Posterior vena cava (tissue), 2 donors: Measurements from ENCODE around the gene INCENP. TPM values are rescaled to one million over a fixed set of nuclear protein-coding genes. Genes with fewer than 3 reads are reported as not detected.
A peak's percentile ranks its signal among the peaks of the same experiment; 100 is the strongest.

Experiments used
- DNase-seq: peaks from one replicate; pipeline ENCODE4 v3.0.0-alpha.2; 2020; ENCODE audit warnings: low spot score
- intact Hi-C, 2 donors: fragments of 100-400 bp; cut with DNase I; formaldehyde crosslinking; loops; one replicate each; pipeline versions ENCODE4 v1.14.1 to v1.14.2; 2022 to 2023
- total RNA-seq, 2 donors: library from RNA; stranded (reverse); fragmentation: NEBNext Ultra II Directional; extraction: Animal tissue kit (Norgen Biotek cat#: 25700); gene quantifications; one replicate each; pipeline ENCODE4 v1.2.1, GENCODE V29; 2021
- donor health status: DM: yes; HTN: yes; CAD: no.
- donor health status: DM: yes; HTN: yes; CAD: no.

Gene INCENP
- total RNA-seq, 2 donors from 2014 or later, result 11.8 to 22.4 TPM

DNA sequence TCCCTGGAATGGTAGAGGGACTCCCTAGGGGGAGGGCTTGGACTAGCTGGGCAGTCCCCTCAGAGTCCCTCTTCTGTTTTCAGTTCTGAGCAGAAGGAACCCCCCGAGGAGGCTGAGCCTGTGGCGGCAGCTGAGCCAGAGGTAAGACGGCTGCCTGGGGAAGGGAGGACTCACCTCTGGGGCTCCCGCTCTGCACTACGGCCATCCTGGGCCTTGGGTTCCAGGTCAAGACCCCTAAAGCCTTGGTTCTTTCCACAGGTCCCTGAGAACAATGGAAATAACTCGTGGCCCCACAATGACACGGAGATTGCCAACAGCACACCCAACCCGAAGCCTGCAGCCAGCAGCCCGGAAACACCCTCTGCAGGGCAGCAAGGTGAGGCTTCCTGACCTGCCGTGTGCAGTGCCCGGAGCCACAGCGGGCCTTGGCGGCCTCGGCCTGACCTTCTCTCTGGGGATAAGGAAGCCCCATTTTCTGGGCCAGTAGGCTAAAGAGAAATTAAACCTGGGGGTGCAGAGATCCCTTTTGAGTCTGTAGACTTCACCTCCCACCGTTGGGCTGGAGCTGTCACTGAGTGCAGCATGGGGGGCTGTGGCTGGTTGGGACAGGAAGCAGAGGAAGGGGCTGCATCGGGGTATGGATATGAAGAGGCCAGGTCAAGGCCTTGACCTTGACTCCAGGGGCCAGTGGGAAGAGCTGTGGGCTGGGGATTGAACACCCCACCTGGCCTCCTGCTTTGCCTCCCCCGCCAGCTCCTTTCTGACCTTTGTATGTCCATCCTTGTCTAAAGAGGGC lies 15.0 kb downstream of the INCENP start:
- intact Hi-C loops, result no loop called here
- DNase-seq, result peak; percentile 58

DNA sequence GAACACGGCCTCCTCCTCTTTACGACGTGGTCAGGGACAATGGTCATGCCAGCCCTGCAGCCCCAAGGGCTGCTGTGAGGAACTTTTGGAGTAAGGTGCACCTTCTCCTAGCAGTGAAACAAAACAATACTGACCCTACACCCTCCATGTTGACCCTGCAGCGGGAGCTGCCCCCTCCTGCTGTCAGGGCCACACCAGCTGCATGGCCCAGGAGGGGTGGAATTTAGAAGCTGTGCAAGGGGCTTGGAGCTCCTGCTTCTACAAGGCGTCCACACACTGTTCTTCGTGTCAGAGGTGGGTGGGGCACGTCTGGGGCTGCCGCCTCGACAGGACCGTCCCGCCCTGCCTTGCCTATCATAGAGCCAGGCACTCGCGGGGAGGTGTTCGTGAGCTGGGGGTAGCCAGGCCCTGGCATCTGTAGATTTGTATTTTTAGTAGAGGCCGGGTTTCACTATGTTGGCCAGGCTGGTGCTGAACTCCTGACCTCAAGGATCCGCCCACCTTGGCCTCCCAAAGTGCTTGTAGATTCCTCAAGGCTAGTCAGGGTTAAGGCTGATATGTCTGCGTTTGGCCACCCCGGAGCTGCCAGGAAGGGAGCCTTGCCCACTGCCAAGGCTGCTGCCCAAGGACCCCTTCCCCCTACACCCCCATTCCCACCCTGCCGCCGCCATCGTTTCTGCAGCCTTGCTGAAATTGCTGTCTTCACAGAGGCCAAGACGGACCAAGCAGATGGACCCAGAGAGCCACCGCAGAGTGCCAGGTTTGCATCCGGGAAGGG lies 15.9 kb downstream of the INCENP start:
- intact Hi-C loops, result no loop called here
- peak; percentile 71 for DNase-seq

DNA sequence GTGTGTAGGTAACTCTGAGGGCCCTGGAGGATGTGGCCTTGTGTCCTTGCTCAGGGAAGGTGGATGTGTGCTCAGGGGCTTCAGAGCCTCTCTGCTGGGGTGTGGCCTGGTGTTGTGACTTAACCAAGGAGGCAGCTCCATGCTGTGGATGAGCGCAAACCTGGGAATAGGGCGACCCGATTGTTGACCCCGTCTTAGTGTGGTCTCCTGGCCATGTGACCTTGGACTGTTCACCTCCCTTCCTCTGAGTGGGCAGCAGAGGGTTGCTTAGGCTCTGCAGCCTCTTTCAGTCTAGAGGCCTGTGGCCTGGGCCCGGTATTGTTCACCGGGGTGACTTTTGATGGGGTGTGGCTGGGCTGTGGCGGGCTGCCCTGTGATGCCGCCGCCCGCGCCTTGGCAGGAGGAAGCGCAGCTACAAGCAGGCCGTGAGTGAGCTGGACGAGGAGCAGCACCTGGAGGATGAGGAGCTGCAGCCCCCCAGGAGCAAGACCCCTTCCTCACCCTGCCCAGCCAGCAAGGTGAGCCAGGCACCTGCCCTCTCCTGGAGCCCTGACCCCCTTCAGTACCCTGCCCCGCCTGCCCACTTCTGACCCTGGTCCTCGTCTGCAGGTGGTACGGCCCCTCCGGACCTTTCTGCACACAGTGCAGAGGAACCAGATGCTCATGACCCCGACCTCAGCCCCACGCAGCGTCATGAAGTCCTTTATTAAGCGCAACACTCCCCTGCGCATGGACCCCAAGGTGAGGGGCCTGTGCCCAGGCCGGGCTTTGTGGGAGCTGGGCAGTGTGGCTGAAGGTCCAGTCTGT lies 16.7 kb downstream of the INCENP start:
- peak; percentile 72 for DNase-seq
- intact Hi-C loops, result no loop called here

DNA sequence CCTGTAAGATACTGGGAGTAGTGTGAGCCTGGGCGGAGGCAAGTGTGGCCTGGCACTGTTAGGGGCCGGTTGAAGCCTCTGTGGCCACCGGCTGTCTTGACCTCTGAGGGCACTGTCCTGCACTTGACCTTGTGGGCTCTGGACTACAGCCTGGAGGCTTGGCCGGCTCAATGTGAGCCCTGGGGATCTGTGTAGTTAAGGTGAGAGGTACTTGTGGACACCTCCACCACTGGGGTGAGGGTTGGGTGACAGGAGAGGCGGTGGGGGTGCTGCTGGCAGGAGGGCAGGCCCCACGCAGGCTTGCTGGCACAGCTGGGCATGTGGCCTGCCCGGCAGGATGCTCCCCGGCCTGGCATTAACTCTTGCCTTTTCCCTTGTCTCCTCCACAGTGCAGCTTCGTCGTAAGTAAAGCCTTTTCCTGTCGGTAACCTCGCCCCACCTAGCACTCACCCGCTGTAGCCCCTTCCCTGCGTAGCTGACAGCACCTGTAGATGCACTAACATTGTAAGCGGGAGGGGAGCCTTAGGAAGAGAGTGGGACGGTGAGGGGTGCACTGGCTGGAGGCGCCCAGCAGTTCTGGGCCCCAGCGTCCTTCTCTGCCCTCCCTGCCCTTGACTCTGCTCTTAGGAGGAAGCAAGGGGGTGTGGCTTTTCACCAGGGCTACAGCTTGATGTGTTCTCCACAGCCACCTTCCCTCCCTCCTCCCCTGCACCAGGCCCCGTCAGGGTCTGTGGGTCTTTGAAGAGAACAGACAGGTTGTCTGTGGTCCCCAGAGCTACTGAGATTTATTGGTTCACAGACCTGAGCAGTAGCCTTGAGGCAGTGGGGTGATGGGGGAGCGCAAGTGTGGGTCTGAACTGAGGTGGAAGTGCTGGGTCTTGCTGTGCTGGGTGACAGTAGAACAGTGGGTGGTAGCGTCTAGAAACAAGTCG lies 17.6 kb downstream of the INCENP start:
- peak; percentile 61 for DNase-seq
- intact Hi-C loops, result no loop called here

DNA sequence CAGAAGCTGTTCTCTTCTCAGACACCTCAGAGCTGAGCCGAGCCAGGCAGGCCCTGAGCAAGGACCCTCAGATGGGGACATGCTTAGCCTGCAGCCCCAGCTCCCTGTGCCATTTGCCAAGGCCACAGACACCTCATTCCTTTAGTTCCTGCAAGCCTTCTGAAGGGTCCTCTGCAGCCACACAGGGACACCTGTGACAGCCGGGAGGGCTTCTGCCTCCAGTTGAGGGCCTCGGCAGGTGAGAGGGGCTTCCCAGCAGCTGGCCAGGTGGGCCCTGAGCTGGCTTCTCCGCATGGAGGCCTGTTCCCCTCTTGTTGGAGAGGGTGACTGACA lies 18.2 kb downstream of the INCENP start:
- intact Hi-C loops, result no loop called here
- DNase-seq, result peak; percentile 57

DNA sequence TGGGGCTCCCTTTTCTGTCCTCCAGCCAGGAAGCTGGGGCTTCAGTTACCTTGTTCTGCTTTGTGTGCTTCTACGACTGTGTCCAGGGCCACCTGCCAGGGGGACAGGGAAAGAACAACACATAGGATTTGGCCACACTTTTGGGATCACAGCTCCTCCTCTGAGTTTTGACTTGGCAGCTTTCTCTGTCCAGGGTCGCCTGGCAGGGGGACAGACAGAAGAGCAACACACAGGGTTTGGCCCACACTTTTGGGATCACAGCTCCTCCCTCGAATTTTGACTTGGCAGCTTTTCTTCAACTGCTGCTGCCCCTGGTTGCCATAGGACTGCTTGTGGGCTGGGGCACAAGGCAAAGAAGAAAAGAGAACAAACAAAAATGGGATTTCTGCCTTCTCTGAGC lies 19.1 kb downstream of the INCENP start:
- intact Hi-C loops, result no loop called here
- DNase-seq, result peak; percentile 84

DNA sequence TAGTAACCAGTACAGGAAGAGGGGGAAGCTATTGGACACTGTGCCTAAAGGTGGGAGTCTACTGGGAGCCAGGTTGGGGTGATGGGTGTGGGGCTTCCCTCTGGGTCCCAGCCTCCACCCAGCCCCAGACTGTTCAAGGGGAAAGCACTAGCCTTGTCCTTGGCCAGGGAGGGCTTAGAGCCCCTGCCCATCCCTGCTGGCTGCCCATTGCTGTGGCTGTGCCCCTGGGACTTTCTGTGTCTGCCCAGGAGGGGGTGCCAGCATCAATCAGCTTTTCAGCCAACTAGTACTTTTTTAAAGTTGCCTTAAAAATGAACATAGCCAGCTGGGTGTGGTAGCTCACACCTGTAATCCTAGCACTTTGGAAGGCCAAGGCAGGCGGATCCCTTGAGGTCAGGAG lies 19.9 kb downstream of the INCENP start:
- intact Hi-C loops, result no loop called here
- peak; percentile 46 for DNase-seq

DNA sequence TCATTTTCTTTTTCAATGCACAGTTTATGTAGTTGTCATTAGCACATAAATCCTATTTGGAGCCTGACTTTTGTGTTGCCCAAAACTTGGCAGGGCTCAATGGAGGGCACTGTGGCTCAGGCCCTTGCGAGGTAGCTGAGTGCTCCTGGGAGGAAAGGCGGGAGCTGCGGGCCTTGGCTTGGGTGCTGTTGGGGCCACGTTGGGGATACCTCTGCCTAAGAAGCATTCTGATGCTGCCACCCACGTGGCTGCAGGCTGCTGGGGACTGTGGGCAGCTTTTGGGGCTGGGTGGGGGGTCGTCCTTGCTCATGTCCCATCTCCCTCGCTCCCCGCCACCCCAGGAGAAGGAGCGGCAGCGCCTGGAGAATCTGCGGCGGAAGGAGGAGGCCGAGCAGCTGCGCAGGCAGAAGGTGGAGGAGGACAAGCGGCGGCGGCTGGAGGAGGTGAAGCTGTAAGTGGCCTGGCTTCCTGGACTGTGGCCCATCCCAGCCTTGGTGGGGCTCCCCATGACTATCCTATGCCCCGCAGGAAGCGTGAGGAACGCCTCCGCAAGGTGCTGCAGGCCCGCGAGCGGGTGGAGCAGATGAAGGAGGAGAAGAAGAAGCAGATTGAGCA lies 20.9 kb downstream of the INCENP start:
- peak; percentile 70 for DNase-seq
- intact Hi-C loops, result no loop called here

DNA sequence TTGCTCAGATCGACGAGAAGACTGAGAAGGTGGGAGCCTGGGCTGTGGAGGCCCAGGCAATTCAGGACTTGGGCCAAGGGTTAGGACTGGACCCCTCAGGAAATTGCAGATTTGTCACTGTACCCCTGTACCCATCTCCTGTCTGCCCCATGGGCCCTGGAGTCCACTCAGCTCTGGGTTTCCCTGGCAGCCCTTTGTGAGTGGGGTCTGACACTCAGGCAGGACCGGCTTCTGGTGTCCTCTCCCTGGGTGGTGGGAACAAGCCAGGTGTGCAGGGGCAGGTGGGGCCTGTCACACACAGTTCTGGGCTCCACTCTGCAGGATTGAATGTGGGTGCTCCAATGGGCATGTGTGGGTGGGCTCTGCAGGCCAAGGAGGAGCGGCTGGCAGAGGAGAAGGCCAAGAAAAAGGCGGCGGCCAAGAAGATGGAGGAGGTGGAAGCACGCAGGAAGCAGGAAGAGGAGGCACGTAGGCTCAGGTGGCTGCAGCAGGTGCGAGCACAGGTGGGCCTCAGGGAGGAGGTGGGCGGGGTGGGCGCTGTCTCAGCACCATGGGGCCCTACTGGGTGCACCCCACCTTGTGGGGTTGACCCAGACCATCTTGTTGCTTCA lies 21.6 kb downstream of the INCENP start:
- intact Hi-C loops, result no loop called here
- DNase-seq, result peak; percentile 47

DNA sequence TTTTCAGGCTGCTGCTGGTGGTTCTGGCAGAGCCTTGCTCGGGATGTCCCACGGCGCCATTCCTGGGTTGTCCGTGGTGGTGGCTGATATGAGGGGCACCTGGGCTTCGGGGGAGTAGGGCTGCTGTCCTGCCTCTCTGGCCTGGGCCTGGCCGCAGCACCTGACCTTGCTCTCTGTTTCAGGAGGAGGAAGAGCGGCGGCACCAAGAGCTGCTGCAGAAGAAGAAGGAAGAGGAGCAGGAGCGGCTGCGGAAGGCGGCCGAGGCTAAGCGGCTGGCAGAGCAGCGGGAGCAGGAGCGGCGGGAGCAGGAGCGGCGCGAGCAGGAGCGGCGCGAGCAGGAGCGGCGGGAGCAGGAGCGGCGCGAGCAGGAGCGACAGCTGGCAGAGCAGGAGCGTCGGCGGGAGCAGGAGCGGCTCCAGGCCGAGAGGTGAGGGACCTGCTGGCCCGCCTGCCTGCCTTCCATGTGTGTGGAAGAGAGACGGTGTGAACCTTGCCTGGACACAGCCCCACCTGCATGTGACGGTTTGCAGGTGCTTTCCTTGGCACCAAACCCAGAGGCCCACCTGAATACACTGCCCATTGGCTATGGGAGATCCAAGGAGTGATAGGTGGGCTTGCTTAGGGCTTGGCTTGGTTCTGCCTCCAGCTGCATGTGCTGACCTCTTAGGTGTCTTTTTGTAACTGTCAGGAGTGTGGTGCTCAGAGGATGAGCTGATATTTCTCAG lies 22.8 kb downstream of the INCENP start:
- intact Hi-C loops, result no loop called here
- peak; percentile 68 for DNase-seq

DNA sequence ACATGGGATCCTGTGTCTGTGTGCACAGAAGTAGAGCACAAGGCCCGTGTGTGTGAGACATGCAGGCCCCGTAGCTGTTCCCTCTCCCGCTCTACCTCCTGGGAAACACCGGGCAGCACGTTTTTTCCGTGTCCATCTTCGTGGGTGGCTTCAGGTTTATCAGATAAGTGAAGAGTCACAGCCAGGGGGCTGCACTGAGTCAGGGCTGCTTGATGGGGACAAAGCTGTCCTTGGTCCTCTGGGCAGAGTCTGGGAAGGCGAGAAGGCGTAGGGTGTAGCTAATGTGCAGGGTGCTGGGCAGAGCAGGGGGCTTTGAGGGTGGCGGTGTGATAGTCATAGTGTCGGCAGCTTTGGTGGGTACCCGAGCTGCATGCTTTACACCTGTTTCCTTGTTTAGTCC lies 23.7 kb downstream of the INCENP start:
- peak; percentile 50 for DNase-seq
- intact Hi-C loops, result no loop called here

DNA sequence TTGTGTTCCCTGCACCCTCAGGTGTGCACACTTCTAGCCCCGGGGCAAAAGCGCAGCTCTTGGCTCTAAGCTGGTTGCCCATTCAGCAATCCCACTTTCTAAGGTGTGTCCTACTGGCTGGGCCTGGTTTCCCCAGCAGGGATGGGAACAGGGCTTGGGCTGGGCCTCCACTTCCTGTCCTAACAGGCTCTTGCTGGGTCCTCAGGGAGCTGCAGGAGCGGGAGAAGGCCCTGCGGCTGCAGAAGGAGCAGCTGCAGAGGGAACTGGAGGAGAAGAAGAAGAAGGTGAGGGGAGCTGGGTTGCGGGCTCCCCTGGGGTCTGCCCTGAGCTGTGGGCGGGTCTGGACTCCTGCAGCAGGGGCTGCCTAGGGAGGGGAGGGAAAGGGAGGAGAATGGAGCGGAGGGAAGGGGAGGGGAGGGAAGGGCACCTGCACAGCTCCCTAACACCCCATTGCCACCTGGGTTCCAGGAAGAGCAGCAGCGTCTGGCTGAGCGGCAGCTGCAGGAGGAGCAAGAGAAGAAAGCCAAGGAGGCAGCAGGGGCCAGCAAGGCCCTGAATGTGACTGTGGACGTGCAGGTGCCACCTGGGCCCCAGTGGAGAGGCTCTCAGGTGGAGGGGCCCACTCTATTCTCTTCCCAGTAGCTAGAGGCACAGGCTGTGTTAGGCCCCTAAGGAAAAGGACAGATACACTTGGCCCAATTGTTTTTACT lies 24.6 kb downstream of the INCENP start:
- peak; percentile 55 for DNase-seq
- intact Hi-C loops, result no loop called here

DNA sequence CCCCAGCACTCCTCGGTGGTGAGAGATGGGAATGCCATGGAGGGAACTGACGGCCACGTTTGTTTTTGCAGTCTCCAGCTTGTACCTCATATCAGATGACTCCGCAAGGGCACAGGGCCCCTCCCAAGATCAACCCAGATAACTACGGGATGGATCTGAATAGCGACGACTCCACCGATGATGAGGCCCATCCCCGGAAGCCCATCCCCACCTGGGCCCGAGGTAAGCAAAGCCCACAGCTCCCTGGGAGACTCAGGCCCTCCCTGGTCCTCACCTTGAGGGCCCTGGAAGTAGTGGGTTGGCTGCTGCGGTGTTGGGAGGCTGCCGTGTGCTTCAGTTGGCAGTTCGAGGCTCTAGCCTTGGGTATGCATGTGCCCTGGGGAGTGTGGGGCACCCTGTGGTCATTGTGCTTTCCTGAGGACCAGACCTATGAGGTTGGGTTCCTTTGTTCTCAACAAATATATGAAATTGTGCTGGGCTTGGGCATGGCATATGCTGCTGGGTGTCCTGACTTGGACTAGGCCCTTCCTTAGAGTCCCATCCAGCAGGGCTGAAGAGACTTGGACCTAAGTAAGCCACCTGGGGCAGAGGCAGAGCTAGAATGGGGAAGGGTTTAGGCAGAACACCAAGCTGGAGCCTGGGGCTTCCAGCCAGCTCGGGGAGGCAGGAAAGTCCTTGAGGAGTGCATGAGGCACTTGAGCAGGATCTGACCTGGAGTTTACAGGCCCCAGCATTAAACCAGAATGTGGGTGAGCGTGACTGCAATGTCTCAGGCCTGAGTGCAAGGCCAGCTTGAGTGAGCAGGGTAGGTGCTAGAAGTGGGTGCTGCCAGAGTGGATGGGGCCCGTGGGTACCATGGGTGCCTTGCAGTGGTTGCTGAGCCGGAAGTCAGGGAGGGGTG lies 26.4 kb downstream of the INCENP start:
- intact Hi-C loops, result no loop called here
- peak; percentile 62 for DNase-seq

DNA sequence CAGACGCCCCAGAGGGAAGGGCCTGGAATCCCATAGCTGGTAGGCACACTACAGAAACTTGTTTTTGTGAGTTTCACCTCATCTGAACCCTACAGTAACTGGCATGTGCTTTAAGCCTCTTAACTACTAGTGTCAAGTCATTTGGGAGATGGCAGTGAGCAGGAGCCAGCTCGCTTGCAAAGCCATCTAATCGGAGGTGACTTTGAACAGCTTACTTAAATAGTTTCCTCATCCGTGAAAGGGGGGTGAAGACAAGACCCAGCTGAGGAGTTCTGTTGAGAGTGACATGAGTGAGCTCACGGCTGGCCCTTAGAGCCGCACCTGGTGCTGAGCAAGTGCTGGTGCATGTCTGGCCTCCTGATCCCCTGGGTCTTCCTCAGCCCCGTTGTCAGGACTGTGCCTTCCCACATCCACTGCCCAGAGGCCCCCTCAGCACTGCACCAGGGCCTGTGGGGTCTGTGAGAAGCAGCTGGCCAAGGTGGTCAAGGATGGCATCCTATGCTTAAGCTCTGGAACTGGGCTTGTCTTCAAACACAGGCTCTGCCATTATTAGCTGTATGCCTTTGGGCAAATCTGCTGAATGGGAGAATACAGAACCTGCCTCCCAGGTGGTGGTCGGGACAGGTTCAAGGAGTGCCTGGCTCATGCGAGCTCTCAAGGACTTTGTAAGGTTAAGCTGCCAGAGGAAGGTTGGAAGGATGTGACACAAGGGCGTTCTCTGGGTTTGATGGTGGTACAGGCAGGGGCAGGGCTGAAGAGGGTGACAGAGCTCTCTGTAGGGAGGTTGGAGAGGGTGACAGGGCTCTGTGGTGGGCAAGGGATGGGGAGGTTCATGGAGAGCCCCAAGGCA lies 27.3 kb downstream of the INCENP start:
- intact Hi-C loops, result no loop called here
- DNase-seq, result peak; percentile 52

DNA sequence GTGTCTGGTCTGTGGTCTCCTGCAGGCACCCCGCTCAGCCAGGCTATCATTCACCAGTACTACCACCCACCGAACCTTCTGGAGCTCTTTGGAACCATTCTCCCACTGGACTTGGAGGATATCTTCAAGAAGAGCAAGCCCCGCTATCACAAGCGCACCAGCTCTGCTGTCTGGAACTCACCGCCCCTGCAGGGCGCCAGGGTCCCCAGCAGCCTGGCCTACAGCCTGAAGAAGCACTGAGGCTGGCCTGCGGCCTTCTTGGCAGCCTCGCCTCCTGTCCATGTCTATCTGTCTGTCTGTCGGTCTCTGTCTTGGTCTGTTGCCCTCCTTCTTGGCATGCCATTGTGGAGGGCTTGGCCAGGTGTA lies 27.9 kb downstream of the INCENP start:
- DNase-seq, result peak; percentile 45
- intact Hi-C loops, result no loop called here
